DMS53 (cell line): ENCODE results near the gene CCL14.
"Not testable (repeated sequence)": the region's sequence is repeated elsewhere in the genome, so short reads cannot be mapped to it uniquely, and the experiment has no call there.

ENCODE experiments used
- DNase-seq: peaks from one replicate; lab custom pipeline; 2025; lab: John Stamatoyannopoulos, UW

The CCL14 gene

GRCh38 chr17:35942588-35943186 is 43.8 kb downstream of the CCL14 start:
- DNase-seq = no peak

- DNase-seq = not testable (repeated sequence)
Measured at GRCh38 chr17:35938492-35938891, 48.0 kb downstream of the CCL14 start.

- no peak for DNase-seq
Measured at GRCh38 chr17:35936063-35936462, 50.5 kb downstream of the CCL14 start.

GRCh38 chr17:35934760-35935159 is 51.8 kb downstream of the CCL14 start:
- DNase-seq = no peak
